HEK293 (cell line): ENCODE data around the gene UPF2.

Experiments used
- CTCF ChIA-PET: fragments of 350-600 bp; formaldehyde crosslinking; extraction: SDS; loops from one replicate; lab custom pipeline; 2021; ENCODE audit warnings: antibody characterized with exemption; lab: Yijun Ruan, JAX
- POLR2A ChIA-PET: fragments of 300-600 bp; formaldehyde crosslinking; extraction: SDS; loops from one replicate; lab custom pipeline; 2020; ENCODE audit warnings: antibody characterized with exemption, inconsistent platforms; lab: Yijun Ruan, JAX
- H3K27ac ChIP-seq: fragments of 200-500 bp; sonication (Bioruptor generic); 2 replicates; pipeline ENCODE4 v1.5.1; 2014; ENCODE audit warnings: low read depth, low read length, control low read depth, inconsistent platforms; ENCODE audit errors: extremely low read depth
- H3K36me3 ChIP-seq, 2 experiments: fragments of 200-500 bp in 1 of 2; sonication (Bioruptor generic) in 1 of 2; 1 replicate in 1 of 2; 2 replicates in 1 of 2; pipeline ENCODE4 v1.5.1; 2014 to 2017; ENCODE audit warnings: inconsistent platforms in 2 of 2, low read length in 2 of 2; ENCODE audit not compliant: control insufficient read depth in 2 of 2, insufficient read depth in 1 of 2
- H3K4me1 ChIP-seq: fragments of 200-500 bp; sonication (Bioruptor generic); 2 replicates; pipeline ENCODE4 v1.5.1; 2014; ENCODE audit warnings: mild to moderate bottlenecking, low read length, inconsistent platforms; ENCODE audit not compliant: control insufficient read depth, insufficient read depth
- H3K4me3 ChIP-seq: 2 replicates; pipeline ENCODE4 v1.5.1; 2011; ENCODE audit warnings: low read depth, mild to moderate bottlenecking, control low read depth, low read length, moderate library complexity
- H3K9me3 ChIP-seq: fragments of 200-500 bp; sonication (Bioruptor generic); 2 replicates; pipeline ENCODE4 v1.5.1; 2014; ENCODE audit warnings: low read depth, low read length, inconsistent platforms; ENCODE audit not compliant: control insufficient read depth, insufficient read depth
- HOXA7 ChIP-seq: sonication (generic); formaldehyde crosslinking; IDR thresholded peaks from 2 replicates; pipeline ENCODE4 v1.8.1; 2022; ENCODE audit warnings: missing genetic modification reagents, borderline replicate concordance
- KLF10 ChIP-seq: fragments of 450-650 bp; IDR thresholded peaks from 2 replicates; pipeline ENCODE4 v1.5.1; 2018; ENCODE audit warnings: missing biosample characterization, mild to moderate bottlenecking, missing genetic modification characterization
- KLF16 ChIP-seq: fragments of 450-650 bp; formaldehyde crosslinking; IDR thresholded peaks from 2 replicates; pipeline ENCODE4 v1.5.1; 2017; ENCODE audit warnings: missing biosample characterization, missing genetic modification characterization
- TCF7L2 ChIP-seq: IDR thresholded peaks from 2 replicates; pipeline ENCODE4 v1.6.1; 2011; ENCODE audit warnings: low read depth, mild to moderate bottlenecking, inconsistent platforms, low read length, moderate library complexity, borderline replicate concordance
- ZBTB7A ChIP-seq: fragments of 450-650 bp; formaldehyde crosslinking; IDR thresholded peaks from 2 replicates; pipeline ENCODE4 v1.5.1; 2016; ENCODE audit warnings: low read depth, missing biosample characterization, missing genetic modification characterization
- ZIC2 ChIP-seq: fragments of 450-650 bp; formaldehyde crosslinking; IDR thresholded peaks from 2 replicates; pipeline ENCODE4 v1.5.1; 2016; ENCODE audit warnings: missing biosample characterization, missing genetic modification characterization
- ZNF174 ChIP-seq: fragments of 450-650 bp; formaldehyde crosslinking; IDR thresholded peaks from 2 replicates; pipeline ENCODE4 v1.5.0; 2017; ENCODE audit warnings: missing biosample characterization, mild to moderate bottlenecking, missing genetic modification characterization
- ZNF19 ChIP-seq: fragments of 450-650 bp; formaldehyde crosslinking; IDR thresholded peaks from 2 replicates; pipeline ENCODE4; 2016; ENCODE audit warnings: missing biosample characterization, missing genetic modification characterization, low read depth
- ZNF211 ChIP-seq: fragments of 450-650 bp; formaldehyde crosslinking; IDR thresholded peaks from 2 replicates; pipeline ENCODE4 v1.5.1; 2016; ENCODE audit warnings: low read depth, missing biosample characterization, missing genetic modification characterization
- ZNF223 ChIP-seq: fragments of 450-650 bp; formaldehyde crosslinking; IDR thresholded peaks from 2 replicates; pipeline ENCODE4 v1.5.1; 2016; ENCODE audit warnings: missing biosample characterization, missing genetic modification characterization
- ZNF416 ChIP-seq: fragments of 450-650 bp; formaldehyde crosslinking; IDR thresholded peaks from 2 replicates; pipeline ENCODE4 v1.5.1; 2016; ENCODE audit warnings: missing biosample characterization, missing genetic modification characterization
- ZNF473 ChIP-seq: fragments of 450-650 bp; formaldehyde crosslinking; IDR thresholded peaks from 2 replicates; pipeline ENCODE4 v1.5.1; 2017; ENCODE audit warnings: missing biosample characterization, missing genetic modification characterization
- ZNF530 ChIP-seq: fragments of 450-650 bp; formaldehyde crosslinking; IDR thresholded peaks from 2 replicates; pipeline ENCODE4 v1.5.1; 2016; ENCODE audit warnings: low read depth, missing biosample characterization, missing genetic modification characterization
- ZNF624 ChIP-seq: fragments of 450-650 bp; formaldehyde crosslinking; IDR thresholded peaks from 2 replicates; pipeline ENCODE4 v1.5.1; 2017; ENCODE audit warnings: missing biosample characterization, missing genetic modification characterization
- ZNF654 ChIP-seq: fragments of 450-650 bp; formaldehyde crosslinking; IDR thresholded peaks from 2 replicates; pipeline ENCODE4 v1.5.1; 2016; ENCODE audit warnings: low read depth, missing biosample characterization, missing genetic modification characterization
- ZNF707 ChIP-seq: fragments of 450-650 bp; formaldehyde crosslinking; IDR thresholded peaks from 2 replicates; pipeline ENCODE4 v1.5.1; 2016; ENCODE audit warnings: missing biosample characterization, missing genetic modification characterization
- ZNF76 ChIP-seq: fragments of 450-650 bp; formaldehyde crosslinking; IDR thresholded peaks from 2 replicates; pipeline ENCODE4; 2016; ENCODE audit warnings: low read depth, missing biosample characterization, missing genetic modification characterization, borderline replicate concordance
- ZSCAN16 ChIP-seq: fragments of 450-650 bp; formaldehyde crosslinking; IDR thresholded peaks from 2 replicates; pipeline ENCODE4 v1.5.1; 2016; ENCODE audit warnings: missing biosample characterization, missing genetic modification characterization
- TF ChIP-seq, protein P1 (sequence below): fragments of 450-650 bp; formaldehyde crosslinking; IDR thresholded peaks from 2 replicates; pipeline ENCODE4 v1.5.1; 2016; ENCODE audit warnings: missing biosample characterization, missing genetic modification characterization, borderline replicate concordance
- TF ChIP-seq, protein P2 (sequence below): fragments of 450-650 bp; formaldehyde crosslinking; IDR thresholded peaks from 2 replicates; pipeline ENCODE4 v1.5.1; 2016; ENCODE audit warnings: missing biosample characterization, missing genetic modification characterization, borderline replicate concordance

UPF2 gene

GRCh38 chr10:11913079-11913641 is 129.4 kb downstream of the UPF2 start (continued):
- TF ChIP-seq, protein P1, sequence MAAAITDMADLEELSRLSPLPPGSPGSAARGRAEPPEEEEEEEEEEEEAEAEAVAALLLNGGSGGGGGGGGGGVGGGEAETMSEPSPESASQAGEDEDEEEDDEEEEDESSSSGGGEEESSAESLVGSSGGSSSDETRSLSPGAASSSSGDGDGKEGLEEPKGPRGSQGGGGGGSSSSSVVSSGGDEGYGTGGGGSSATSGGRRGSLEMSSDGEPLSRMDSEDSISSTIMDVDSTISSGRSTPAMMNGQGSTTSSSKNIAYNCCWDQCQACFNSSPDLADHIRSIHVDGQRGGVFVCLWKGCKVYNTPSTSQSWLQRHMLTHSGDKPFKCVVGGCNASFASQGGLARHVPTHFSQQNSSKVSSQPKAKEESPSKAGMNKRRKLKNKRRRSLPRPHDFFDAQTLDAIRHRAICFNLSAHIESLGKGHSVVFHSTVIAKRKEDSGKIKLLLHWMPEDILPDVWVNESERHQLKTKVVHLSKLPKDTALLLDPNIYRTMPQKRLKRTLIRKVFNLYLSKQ (tag by site-specific recombination) = no peak
- TF ChIP-seq ZNF223 (tag by site-specific recombination) = no peak
- TF ChIP-seq ZNF211 = no peak
- TF ChIP-seq ZNF416 (tag by site-specific recombination) = no peak
- TF ChIP-seq, all 188 proteins: peak for 0

GRCh38 chr10:11910102-11910501 is 132.5 kb downstream of the UPF2 start:
- no peaks in the 10 kb centered on the region for H3K36me3 ChIP-seq
- no peak overlapping the region for H3K4me3 ChIP-seq
- no peak overlapping the region for H3K27ac ChIP-seq
- ChIA-PET POLR2A (no interaction called here), CTCF (no interaction called here)
- no peaks in the 10 kb centered on the region for H3K9me3 ChIP-seq
- TF ChIP-seq ZNF624 (tag by site-specific recombination) (no peak), ZBTB7A (tag by site-specific recombination) (no peak), KLF16 (no peak), ZSCAN16 (tag by site-specific recombination) (no peak), ZNF530 (no peak), TCF7L2 (no peak), ZNF473 (tag by site-specific recombination) (no peak), ZNF76 (tag by site-specific recombination) (no peak), HOXA7 (CRISPR knock-in tag) (no peak), ZNF654 (no peak), ZNF707 (tag by site-specific recombination) (no peak), ZNF19 (tag by site-specific recombination) (no peak)
- TF ChIP-seq, protein P2, sequence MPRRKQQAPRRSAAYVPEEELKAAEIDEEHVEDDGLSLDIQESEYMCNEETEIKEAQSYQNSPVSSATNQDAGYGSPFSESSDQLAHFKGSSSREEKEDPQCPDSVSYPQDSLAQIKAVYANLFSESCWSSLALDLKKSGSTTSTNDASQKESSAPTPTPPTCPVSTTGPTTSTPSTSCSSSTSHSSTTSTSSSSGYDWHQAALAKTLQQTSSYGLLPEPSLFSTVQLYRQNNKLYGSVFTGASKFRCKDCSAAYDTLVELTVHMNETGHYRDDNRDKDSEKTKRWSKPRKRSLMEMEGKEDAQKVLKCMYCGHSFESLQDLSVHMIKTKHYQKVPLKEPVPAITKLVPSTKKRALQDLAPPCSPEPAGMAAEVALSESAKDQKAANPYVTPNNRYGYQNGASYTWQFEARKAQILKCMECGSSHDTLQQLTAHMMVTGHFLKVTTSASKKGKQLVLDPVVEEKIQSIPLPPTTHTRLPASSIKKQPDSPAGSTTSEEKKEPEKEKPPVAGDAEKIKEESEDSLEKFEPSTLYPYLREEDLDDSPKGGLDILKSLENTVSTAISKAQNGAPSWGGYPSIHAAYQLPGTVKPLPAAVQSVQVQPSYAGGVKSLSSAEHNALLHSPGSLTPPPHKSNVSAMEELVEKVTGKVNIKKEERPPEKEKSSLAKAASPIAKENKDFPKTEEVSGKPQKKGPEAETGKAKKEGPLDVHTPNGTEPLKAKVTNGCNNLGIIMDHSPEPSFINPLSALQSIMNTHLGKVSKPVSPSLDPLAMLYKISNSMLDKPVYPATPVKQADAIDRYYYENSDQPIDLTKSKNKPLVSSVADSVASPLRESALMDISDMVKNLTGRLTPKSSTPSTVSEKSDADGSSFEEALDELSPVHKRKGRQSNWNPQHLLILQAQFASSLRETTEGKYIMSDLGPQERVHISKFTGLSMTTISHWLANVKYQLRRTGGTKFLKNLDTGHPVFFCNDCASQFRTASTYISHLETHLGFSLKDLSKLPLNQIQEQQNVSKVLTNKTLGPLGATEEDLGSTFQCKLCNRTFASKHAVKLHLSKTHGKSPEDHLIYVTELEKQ (tag by site-specific recombination) = no peak
- H3K4me1 ChIP-seq = no peaks in the 10 kb centered on the region

DNA sequence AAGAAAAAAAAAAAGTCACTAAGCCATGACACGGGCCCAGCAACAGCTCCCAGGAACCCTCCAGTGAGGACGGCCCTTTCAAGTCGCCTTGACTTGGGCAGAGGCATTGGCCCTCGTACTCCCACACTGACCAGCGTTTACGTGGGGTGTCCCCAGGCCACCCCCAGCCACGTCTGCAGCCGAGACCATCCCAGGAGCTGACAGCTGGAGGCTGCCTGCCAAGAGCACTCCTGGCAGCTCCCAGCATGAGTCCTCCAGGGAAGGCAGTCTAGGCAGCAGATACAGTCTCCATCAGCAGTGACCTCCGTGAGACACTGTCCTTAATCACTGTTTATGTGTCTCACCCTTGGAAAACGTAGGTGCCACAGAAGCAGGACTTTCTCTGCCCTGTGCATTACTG is 133.0 kb downstream of the UPF2 start:
- H3K36me3 ChIP-seq = no peaks in the 10 kb centered on the region
- ChIA-PET CTCF (no interaction called here), POLR2A (no interaction called here)
- no peaks in the 10 kb centered on the region for H3K4me1 ChIP-seq
- no peak for TF ChIP-seq ZNF174 (tag by site-specific recombination)
- TF ChIP-seq ZIC2 (tag by site-specific recombination) = peak; percentile 64
- no peak for TF ChIP-seq KLF10 (tag by site-specific recombination)
- no peak overlapping the region for H3K27ac ChIP-seq
- no peak overlapping the region for H3K4me3 ChIP-seq
- no peaks in the 10 kb centered on the region for H3K9me3 ChIP-seq
